Measurements from ENCODE around the gene ICAM3.

GRCh38 chr19:10327793-10328192 lies 11.6 kb downstream of the ICAM3 start:
- TF ChIP-seq CTCF (IDR thresholded peaks at IDR 0.05; ENCODE audit: insufficient read depth, low read length, poor library complexity, severe bottlenecking) (no peak), EZH2phosphoT487 (conservative IDR thresholded peaks at IDR 0.05; ENCODE audit: low read length) (no peak)

Data from SU-DHL-6 (cell line).